DOHH2 (cell line): Measurements from ENCODE around the gene GLCCI1.

Experiments used
- H3F3A ChIP-seq: fragments of 200-600 bp; sonication (generic), shearing (Covaris generic); 2 replicates; pipeline ENCODE4 v1.6.0; 2016; ENCODE audit warnings: antibody characterized with exemption, mild to moderate bottlenecking; ENCODE audit not compliant: control insufficient read depth, insufficient read depth
- H3K27ac ChIP-seq: fragments of 200-600 bp; sonication (generic); 2 replicates; pipeline ENCODE4 v1.5.1; 2014; ENCODE audit warnings: low read depth, mild to moderate bottlenecking, low read length, moderate library complexity
- H3K27me3 ChIP-seq: fragments of 200-600 bp; sonication (generic); 2 replicates; pipeline ENCODE4 v1.6.1; 2014; ENCODE audit warnings: mild to moderate bottlenecking, low read length, mixed read lengths; ENCODE audit not compliant: control insufficient read depth
- H3K36me3 ChIP-seq: fragments of 200-600 bp; sonication (generic); 2 replicates; pipeline ENCODE4 v1.6.1; 2014; ENCODE audit warnings: mild to moderate bottlenecking, low read length, moderate library complexity, mixed read lengths; ENCODE audit not compliant: control insufficient read depth
- H3K4me1 ChIP-seq: fragments of 200-600 bp; sonication (generic); 2 replicates; pipeline ENCODE4 v1.6.1; 2014; ENCODE audit warnings: mild to moderate bottlenecking, low read length, mixed read lengths; ENCODE audit not compliant: control insufficient read depth
- H3K4me2 ChIP-seq: fragments of 200-600 bp; sonication (generic); 2 replicates; pipeline ENCODE4 v1.6.0; 2014; ENCODE audit warnings: mild to moderate bottlenecking, low read length, moderate library complexity
- H3K4me3 ChIP-seq: fragments of 200-600 bp; sonication (generic); 2 replicates; pipeline ENCODE4 v1.5.1; 2014; ENCODE audit warnings: mild to moderate bottlenecking, low read length, mixed read lengths
- H3K79me2 ChIP-seq: fragments of 200-600 bp; sonication (generic); 2 replicates; pipeline ENCODE4 v1.6.1; 2014; ENCODE audit warnings: mild to moderate bottlenecking, low read length, mixed read lengths; ENCODE audit not compliant: control insufficient read depth
- H3K9me2 ChIP-seq: fragments of 200-600 bp; sonication (generic); replicated peaks from 2 replicates; pipeline ENCODE4 v1.6.1; 2014; ENCODE audit warnings: mild to moderate bottlenecking, low read length, mixed read lengths; ENCODE audit not compliant: control insufficient read depth
- H3K9me3 ChIP-seq: fragments of 200-600 bp; sonication (generic); 2 replicates; pipeline ENCODE4 v1.6.1; 2014; ENCODE audit warnings: antibody characterized with exemption, low read length, mixed read lengths; ENCODE audit not compliant: control insufficient read depth, insufficient read depth
- H4K20me1 ChIP-seq: fragments of 200-600 bp; sonication (generic); 2 replicates; pipeline ENCODE4 v1.6.0; 2014; ENCODE audit warnings: low read depth, mild to moderate bottlenecking, antibody characterized with exemption, low read length, moderate library complexity; ENCODE audit not compliant: control insufficient read depth, insufficient read depth
- EZH2phosphoT487 ChIP-seq: fragments of 200-600 bp; sonication (generic); IDR thresholded peaks from 2 replicates; pipeline ENCODE4 v1.6.1; 2017; ENCODE audit warnings: borderline replicate concordance, mild to moderate bottlenecking, antibody characterized with exemption, low read length, moderate library complexity, mixed read lengths
- TF ChIP-seq, protein P1 (sequence below): fragments of 200-600 bp; sonication (generic); IDR thresholded peaks from one replicate; pipeline ENCODE4 v1.5.1; 2014; ENCODE audit warnings: antibody characterized with exemption, mild to moderate bottlenecking, low read depth, low read length; ENCODE audit not compliant: poor library complexity, severe bottlenecking

The GLCCI1 gene

GRCh38 chr7:8037151-8037550 lies 68.6 kb downstream of the GLCCI1 start:
- peaks cover 65% of the 10 kb centered on the region for H3K36me3 ChIP-seq
- no peak for TF ChIP-seq EZH2phosphoT487
- TF ChIP-seq, protein P1, sequence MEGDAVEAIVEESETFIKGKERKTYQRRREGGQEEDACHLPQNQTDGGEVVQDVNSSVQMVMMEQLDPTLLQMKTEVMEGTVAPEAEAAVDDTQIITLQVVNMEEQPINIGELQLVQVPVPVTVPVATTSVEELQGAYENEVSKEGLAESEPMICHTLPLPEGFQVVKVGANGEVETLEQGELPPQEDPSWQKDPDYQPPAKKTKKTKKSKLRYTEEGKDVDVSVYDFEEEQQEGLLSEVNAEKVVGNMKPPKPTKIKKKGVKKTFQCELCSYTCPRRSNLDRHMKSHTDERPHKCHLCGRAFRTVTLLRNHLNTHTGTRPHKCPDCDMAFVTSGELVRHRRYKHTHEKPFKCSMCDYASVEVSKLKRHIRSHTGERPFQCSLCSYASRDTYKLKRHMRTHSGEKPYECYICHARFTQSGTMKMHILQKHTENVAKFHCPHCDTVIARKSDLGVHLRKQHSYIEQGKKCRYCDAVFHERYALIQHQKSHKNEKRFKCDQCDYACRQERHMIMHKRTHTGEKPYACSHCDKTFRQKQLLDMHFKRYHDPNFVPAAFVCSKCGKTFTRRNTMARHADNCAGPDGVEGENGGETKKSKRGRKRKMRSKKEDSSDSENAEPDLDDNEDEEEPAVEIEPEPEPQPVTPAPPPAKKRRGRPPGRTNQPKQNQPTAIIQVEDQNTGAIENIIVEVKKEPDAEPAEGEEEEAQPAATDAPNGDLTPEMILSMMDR = no peak
- H3K79me2 ChIP-seq = peaks cover 2% of the 10 kb centered on the region; the same call in 1 of the 2 replicates
- H3F3A ChIP-seq = peaks cover 22% of the 10 kb centered on the region
- peaks cover 10% of the 10 kb centered on the region for H3K4me1 ChIP-seq
- H3K9me3 ChIP-seq = no peaks in the 10 kb centered on the region
- no peak overlapping the region for H3K4me2 ChIP-seq
- H4K20me1 ChIP-seq = no peaks in the 10 kb centered on the region
- H3K9me2 ChIP-seq = no peaks in the 10 kb centered on the region
- H3K27ac ChIP-seq = no peak overlapping the region
- no peak overlapping the region for H3K4me3 ChIP-seq
- no peaks in the 10 kb centered on the region for H3K27me3 ChIP-seq

DNA sequence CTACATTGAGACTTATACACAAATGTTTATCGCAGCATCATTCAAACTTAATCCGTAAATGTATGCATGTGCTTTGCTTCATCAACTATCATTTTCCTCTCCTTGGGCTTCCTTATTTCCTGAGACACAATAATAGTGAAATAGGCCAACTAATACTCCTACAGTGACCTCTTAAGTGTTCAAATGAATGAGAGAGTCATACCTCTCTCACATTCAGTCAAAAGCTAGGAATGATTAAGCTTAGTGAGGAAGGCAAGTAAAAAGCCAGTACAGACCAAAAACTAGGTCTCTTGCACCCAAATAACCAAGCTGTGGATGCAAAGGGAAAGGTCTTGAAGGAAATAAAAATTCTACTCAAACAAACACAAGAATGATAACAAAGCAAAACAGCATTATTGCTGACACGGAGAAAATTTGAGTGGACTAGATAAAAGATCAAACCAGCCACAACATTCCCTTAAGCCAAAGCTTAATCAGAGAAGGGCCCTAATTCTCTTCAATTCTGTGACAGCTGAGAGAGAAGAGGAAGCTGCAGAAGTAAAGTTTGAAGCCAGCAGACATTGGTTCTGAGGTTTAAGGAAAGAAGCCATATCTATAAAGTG lies 72.3 kb downstream of the GLCCI1 start:
- no peaks in the 10 kb centered on the region; the same call in 1 of the 2 replicates for H3K4me1 ChIP-seq
- TF ChIP-seq, protein P1 = no peak
- no peak for TF ChIP-seq EZH2phosphoT487
- no peak overlapping the region for H3K27ac ChIP-seq
- no peak overlapping the region for H3K4me3 ChIP-seq
- H4K20me1 ChIP-seq = no peaks in the 10 kb centered on the region
- no peak overlapping the region for H3K4me2 ChIP-seq
- no peaks in the 10 kb centered on the region for H3K9me2 ChIP-seq
- no peaks in the 10 kb centered on the region for H3F3A ChIP-seq
- H3K9me3 ChIP-seq = no peaks in the 10 kb centered on the region
- peaks cover 2% of the 10 kb centered on the region; the same call in 1 of the 2 replicates for H3K79me2 ChIP-seq
- peaks cover 72% of the 10 kb centered on the region for H3K36me3 ChIP-seq
- H3K27me3 ChIP-seq = no peaks in the 10 kb centered on the region

- Histone ChIP-seq H3K9me3 (no peaks in the 10 kb centered on the region), H3K9me2 (no peaks in the 10 kb centered on the region), H3K4me1 (0 out of 2 replicates have a peak, but pooled peaks cover 3% of the 10 kb centered on the region), H3K27ac (no peak overlapping the region), H4K20me1 (no peaks in the 10 kb centered on the region), H3K27me3 (no peaks in the 10 kb centered on the region), H3K79me2 (no peaks in the 10 kb centered on the region), H3K4me3 (no peak overlapping the region), H3F3A (no peaks in the 10 kb centered on the region), H3K36me3 (peaks cover 51% of the 10 kb centered on the region), H3K4me2 (no peak overlapping the region)
- no peak for TF ChIP-seq EZH2phosphoT487
- TF ChIP-seq, protein P1 = no peak
Measured at GRCh38 chr7:8042796-8043535, 74.4 kb downstream of the GLCCI1 start.
